Mammary epithelial cell (primary cell): ENCODE results near the gene FRS3.

Experiments used
- CTCF ChIP-seq, 2 donors: IDR thresholded peaks in 1 of 2; conservative IDR thresholded peaks in 1 of 2; 2 replicates each; pipeline ENCODE4 v1.5.1; 2011 to 2012; ENCODE audit warnings: inconsistent platforms in 2 of 2, low read length in 2 of 2, mild to moderate bottlenecking in 2 of 2, control low read depth in 1 of 2, low read depth in 1 of 2; ENCODE audit not compliant: insufficient read depth in 1 of 2; ENCODE audit errors: extremely low read depth in 1 of 2
- EZH2 ChIP-seq: IDR thresholded peaks from 2 replicates; pipeline ENCODE4 v1.6.1; 2012; ENCODE audit warnings: low read length, inconsistent platforms, borderline replicate concordance

- TF ChIP-seq CTCF (conservative IDR thresholded peaks at IDR 0.05 in 1 of 2, IDR thresholded peaks at IDR 0.05 in 1 of 2; ENCODE audit: extremely low read depth in 1 of 2, insufficient read depth in 1 of 2, low read depth in 1 of 2, low read length in 2 of 2) (no peak), EZH2 (no peak)
Measured at GRCh38 chr6:41748542-41748941, 31.2 kb downstream of the FRS3 start.
